Adipose tissue (tissue), 3 donors: ENCODE data around the gene PRKCG. TPM values are rescaled to one million over a fixed set of nuclear protein-coding genes. Genes with fewer than 3 reads are reported as not detected.

Experiments
- polyA plus RNA-seq, 3 donors: library from polyadenylated mRNA; stranded (reverse); fragments of 200-250 nt; gene quantifications; one replicate each; pipeline ENCODE4 v1.2.3, GENCODE V29; 2013
- donor health status: healthy with polysubstance abuse.
- donor health status: Bipolar disorder and iron deficiency.
- donor health status: healthy.

PRKCG gene
- polyA plus RNA-seq, 3 donors, result 0.05 to 0.06 TPM; not detected in 1

Other genes starting within 250 kb of the PRKCG start
- gene NLRP12, start 57.9 kb upstream of the PRKCG start, polyA plus RNA-seq, result 1 to 10 TPM in 2 of 3 donors, under 1 TPM in 1; 0.08 to 1.8 (median 1.1) TPM
- gene MYADM, start 14.3 kb upstream of the PRKCG start, polyA plus RNA-seq, result 100 to 1,000 TPM in 1 of 3 donors, 10 to 100 TPM in 2; 26.0 to 191 (median 94.4) TPM
- not detected for gene CACNG7, start 27.1 kb downstream of the PRKCG start, polyA plus RNA-seq
- under 1 TPM; 0.02 to 0.34 (median 0.04) TPM for gene CACNG8, start 80.7 kb downstream of the PRKCG start, polyA plus RNA-seq
- gene CACNG6, start 109.4 kb downstream of the PRKCG start, polyA plus RNA-seq, result not detected
- 1 to 10 TPM in 1 of 3 donors, under 1 TPM in 1, not detected in 1; 0.76 to 2.1 TPM for gene VSTM1, start 181.7 kb downstream of the PRKCG start, polyA plus RNA-seq
- gene TARM1, start 199.2 kb downstream of the PRKCG start, polyA plus RNA-seq, result not detected
- gene OSCAR, start 218.6 kb downstream of the PRKCG start, polyA plus RNA-seq, result 1 to 10 TPM in 2 of 3 donors, under 1 TPM in 1; 0.37 to 6.4 (median 3.5) TPM
- 100 to 1,000 TPM in 2 of 3 donors, 10 to 100 TPM in 1; 53.4 to 243 (median 185) TPM for gene NDUFA3, start 220.7 kb downstream of the PRKCG start, polyA plus RNA-seq
- 10 to 100 TPM in 2 of 3 donors, 1 to 10 TPM in 1; 7.2 to 17.9 (median 11.8) TPM for gene TFPT, start 233.5 kb downstream of the PRKCG start, polyA plus RNA-seq
- gene PRPF31, start 233.6 kb downstream of the PRKCG start, polyA plus RNA-seq, result 10 to 100 TPM; 21.0 to 47.7 (median 46.6) TPM